Spinal cord (tissue), 10 donors: ENCODE measurements around the gene CHTF18. TPM values are rescaled to one million over a fixed set of nuclear protein-coding genes. Genes with fewer than 3 reads are reported as not detected.

Experiments
- DNase-seq, 6 donors: peaks; one replicate each; pipeline versions ENCODE4 v3.0.0 to v3.0.0-alpha.2; 2013 to 2015; ENCODE audit warnings: low spot score in 6 of 6, low read depth in 4 of 6
- H3K27ac ChIP-seq: one replicate; pipeline ENCODE4 v1.5.1; 2013; ENCODE audit warnings: low read depth, low read length, control low read depth
- H3K27me3 ChIP-seq: one replicate; pipeline ENCODE4 v1.6.1; 2013; ENCODE audit warnings: low read length; ENCODE audit not compliant: control insufficient read depth, insufficient read depth
- H3K36me3 ChIP-seq: one replicate; pipeline ENCODE4 v1.6.1; 2013; ENCODE audit warnings: low read length; ENCODE audit not compliant: control insufficient read depth, insufficient read depth
- H3K4me1 ChIP-seq: one replicate; pipeline ENCODE4 v1.6.1; 2013; ENCODE audit warnings: low read length; ENCODE audit not compliant: control insufficient read depth, insufficient read depth
- H3K4me3 ChIP-seq: one replicate; pipeline ENCODE4 v1.5.1; 2013; ENCODE audit warnings: low read depth, low read length, control low read depth
- H3K9me3 ChIP-seq: one replicate; pipeline ENCODE4 v1.6.1; 2013; ENCODE audit warnings: low read length; ENCODE audit not compliant: control insufficient read depth, insufficient read depth
- WGBS: methylation state at CpG from one replicate; pipeline ENCODE4 v1.1.5; 2013; ENCODE audit warnings: missing lambda C conversion rate; ENCODE audit not compliant: insufficient coverage; 5-methylcytosine and 5-hydroxymethylcytosine counted together
- polyA plus RNA-seq, 2 donors: library from polyadenylated mRNA; unstranded; fragments of 120-200 nt; gene quantifications; one replicate each; pipeline ENCODE4 v1.2.1, GENCODE V29; 2013; ENCODE audit not compliant: insufficient read length in 2 of 2
- total RNA-seq, 2 donors: library from RNA; depleted of rRNA in 1 of 2; stranded (reverse); fragments of 120-200 nt in 1 of 2; fragments of >200 nt in 1 of 2; gene quantifications; one replicate each; pipeline versions ENCODE4 v1.2.3 to v1.2.4, GENCODE V29; 2013 to 2014
- donor health status: healthy.

Gene CHTF18
- total and polyA plus RNA-seq, 4 donors: 6.1 to 37.1 (median 23.3) TPM

GRCh38 chr16:802461-802860 lies 14.0 kb downstream of the CHTF18 start:
- Histone ChIP-seq H3K27ac (no peak overlapping the region), H3K36me3 (peaks cover 31% of the 10 kb centered on the region), H3K4me1 (peaks cover 22% of the 10 kb centered on the region), H3K4me3 (no peak overlapping the region), H3K9me3 (no peaks in the 10 kb centered on the region), H3K27me3 (peaks cover 47% of the 10 kb centered on the region)
- DNase-seq: no peak
- 69% methylated on average over 7 of the region's 7 CpGs for WGBS

GRCh38 chr16:802914-803753 lies 14.7 kb downstream of the CHTF18 start:
- no peak overlapping the region for H3K4me3 ChIP-seq
- H3K9me3 ChIP-seq: no peaks in the 10 kb centered on the region
- peaks cover 45% of the 10 kb centered on the region for H3K27me3 ChIP-seq
- H3K4me1 ChIP-seq: peaks cover 24% of the 10 kb centered on the region
- WGBS: 71% methylated on average over 31 of the region's 33 CpGs
- no peak overlapping the region for H3K27ac ChIP-seq
- peaks cover 24% of the 10 kb centered on the region for H3K36me3 ChIP-seq
- no peak for DNase-seq

GRCh38 chr16:803754-804080 lies 15.3 kb downstream of the CHTF18 start:
- no peak overlapping the region for H3K27ac ChIP-seq
- H3K27me3 ChIP-seq: peaks cover 45% of the 10 kb centered on the region
- H3K4me3 ChIP-seq: no peak overlapping the region
- H3K4me1 ChIP-seq: peaks cover 30% of the 10 kb centered on the region
- peaks cover 18% of the 10 kb centered on the region for H3K36me3 ChIP-seq
- H3K9me3 ChIP-seq: no peaks in the 10 kb centered on the region
- no peak for DNase-seq
- WGBS: 60% methylated on average over 1 of the region's 8 CpGs

GRCh38 chr16:804193-805048 lies 16.0 kb downstream of the CHTF18 start:
- 67% methylated on average over 33 of the region's 33 CpGs for WGBS
- no peaks in the 10 kb centered on the region for H3K9me3 ChIP-seq
- H3K36me3 ChIP-seq: peaks cover 11% of the 10 kb centered on the region
- no peak overlapping the region for H3K4me3 ChIP-seq
- H3K27me3 ChIP-seq: peaks cover 40% of the 10 kb centered on the region
- no peak overlapping the region for H3K27ac ChIP-seq
- peaks cover 35% of the 10 kb centered on the region for H3K4me1 ChIP-seq
- no peak for DNase-seq

- no peak for DNase-seq
- 83% methylated on average over 17 of the region's 17 CpGs for WGBS
- peaks cover 11% of the 10 kb centered on the region for H3K36me3 ChIP-seq
- H3K4me1 ChIP-seq: peaks cover 29% of the 10 kb centered on the region
- H3K27ac ChIP-seq: no peak overlapping the region
- peaks cover 32% of the 10 kb centered on the region for H3K27me3 ChIP-seq
- no peaks in the 10 kb centered on the region for H3K9me3 ChIP-seq
- H3K4me3 ChIP-seq: no peak overlapping the region
These were observed 17.1 kb downstream of the CHTF18 start for GRCh38 chr16:805474-805873.

GRCh38 chr16:807347-808084 lies 19.1 kb downstream of the CHTF18 start:
- H3K4me3 ChIP-seq: peak overlapping the region; percentile 66
- WGBS: 9% methylated on average over 80 of the region's 80 CpGs

GRCh38 chr16:808085-808386 lies 19.6 kb downstream of the CHTF18 start:
- WGBS: 23% methylated on average over 17 of the region's 19 CpGs
- Histone ChIP-seq H3K27me3 (peaks cover 8% of the 10 kb centered on the region), H3K9me3 (peaks cover 2% of the 10 kb centered on the region), H3K4me3 (peak overlapping the region; percentile 66), H3K36me3 (peaks cover 19% of the 10 kb centered on the region), H3K4me1 (peaks cover 32% of the 10 kb centered on the region), H3K27ac (no peak overlapping the region)
- DNase-seq: no peak

More at GRCh38 chr16:807347-808084, 19.1 kb downstream of the CHTF18 start:
- H3K9me3 ChIP-seq: peaks cover 2% of the 10 kb centered on the region
- peaks cover 29% of the 10 kb centered on the region for H3K4me1 ChIP-seq
- H3K27ac ChIP-seq: no peak overlapping the region
- H3K36me3 ChIP-seq: peaks cover 19% of the 10 kb centered on the region
- peak; percentile 50 to 97 (median 78) for DNase-seq
- peaks cover 11% of the 10 kb centered on the region for H3K27me3 ChIP-seq

- DNase-seq: peak in 4 of 6 donors; percentile 45 to 80 (median 61)
- no peak overlapping the region for H3K4me3 ChIP-seq
These were observed 24.9 kb downstream of the CHTF18 start for GRCh38 chr16:813204-813915.

GRCh38 chr16:813916-814412 lies 25.5 kb downstream of the CHTF18 start:
- Histone ChIP-seq H3K27me3 (peaks cover 6% of the 10 kb centered on the region), H3K36me3 (peaks cover 9% of the 10 kb centered on the region), H3K27ac (no peak overlapping the region), H3K9me3 (peaks cover 2% of the 10 kb centered on the region), H3K4me1 (peaks cover 30% of the 10 kb centered on the region), H3K4me3 (no peak overlapping the region)
- 66% methylated on average over 20 of the region's 22 CpGs for WGBS
- DNase-seq: no peak

More at GRCh38 chr16:813204-813915, 24.9 kb downstream of the CHTF18 start:
- Histone ChIP-seq H3K27ac (no peak overlapping the region), H3K9me3 (peaks cover 2% of the 10 kb centered on the region), H3K36me3 (peaks cover 9% of the 10 kb centered on the region), H3K4me1 (peaks cover 36% of the 10 kb centered on the region), H3K27me3 (peaks cover 6% of the 10 kb centered on the region)
- 10% methylated on average over 67 of the region's 67 CpGs for WGBS
